H4 (cell line): ENCODE measurements around the gene NUDT8. TPM values are rescaled to one million over a fixed set of nuclear protein-coding genes. Genes with fewer than 3 reads are reported as not detected.
A peak's percentile ranks its signal among the peaks of the same experiment; 100 is the strongest.
"Not testable (repeated sequence)": the region's sequence is repeated elsewhere in the genome, so short reads cannot be mapped to it uniquely, and the experiment has no call there.

Experiments
- DNase-seq: peaks from one replicate; pipeline ENCODE4 v3.0.0-alpha.2; 2015; ENCODE audit warnings: low spot score
- total RNA-seq: library from RNA; depleted of rRNA; stranded (reverse); fragments of >200 nt; shearing (Covaris generic); gene quantifications from 2 replicates; pipeline ENCODE4 v1.2.3, GENCODE V29; 2014

Gene NUDT8
- total RNA-seq, 1 experiment from 2014 or later = 15.7 TPM

DNA sequence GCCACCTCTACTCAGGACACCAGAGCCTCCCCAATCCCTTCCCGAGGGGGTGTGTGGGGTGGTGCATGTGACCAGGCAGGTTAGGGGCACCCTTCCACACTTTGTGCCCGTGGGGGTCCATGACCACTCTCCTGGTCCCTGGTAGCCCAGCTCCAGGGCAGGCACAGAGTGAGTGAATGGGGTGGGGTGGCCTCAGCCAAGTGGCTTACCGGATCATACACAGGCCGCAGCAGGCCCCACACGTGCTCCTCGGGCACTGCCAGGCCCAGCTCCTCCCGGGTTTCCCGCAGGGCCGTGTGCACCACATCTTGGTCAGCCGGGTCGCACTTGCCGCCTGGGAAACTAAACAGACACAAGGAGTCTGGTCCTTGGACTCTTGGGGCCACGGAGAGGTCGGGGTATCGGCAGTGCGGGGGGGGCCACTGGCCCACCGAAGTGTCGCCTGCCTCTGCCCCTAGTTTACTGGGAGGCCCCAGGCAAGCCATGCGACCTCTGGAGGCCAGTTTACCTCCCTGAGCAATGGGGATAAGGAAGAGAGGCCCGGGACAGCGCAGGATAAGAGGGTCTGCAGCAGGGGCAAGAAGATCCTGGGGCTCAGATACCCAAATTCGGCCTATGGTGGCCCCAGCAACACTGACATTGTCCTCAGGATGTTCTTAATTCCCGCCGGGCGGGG is 889 bp downstream of the NUDT8 start:
- DNase-seq = no peak

DNA sequence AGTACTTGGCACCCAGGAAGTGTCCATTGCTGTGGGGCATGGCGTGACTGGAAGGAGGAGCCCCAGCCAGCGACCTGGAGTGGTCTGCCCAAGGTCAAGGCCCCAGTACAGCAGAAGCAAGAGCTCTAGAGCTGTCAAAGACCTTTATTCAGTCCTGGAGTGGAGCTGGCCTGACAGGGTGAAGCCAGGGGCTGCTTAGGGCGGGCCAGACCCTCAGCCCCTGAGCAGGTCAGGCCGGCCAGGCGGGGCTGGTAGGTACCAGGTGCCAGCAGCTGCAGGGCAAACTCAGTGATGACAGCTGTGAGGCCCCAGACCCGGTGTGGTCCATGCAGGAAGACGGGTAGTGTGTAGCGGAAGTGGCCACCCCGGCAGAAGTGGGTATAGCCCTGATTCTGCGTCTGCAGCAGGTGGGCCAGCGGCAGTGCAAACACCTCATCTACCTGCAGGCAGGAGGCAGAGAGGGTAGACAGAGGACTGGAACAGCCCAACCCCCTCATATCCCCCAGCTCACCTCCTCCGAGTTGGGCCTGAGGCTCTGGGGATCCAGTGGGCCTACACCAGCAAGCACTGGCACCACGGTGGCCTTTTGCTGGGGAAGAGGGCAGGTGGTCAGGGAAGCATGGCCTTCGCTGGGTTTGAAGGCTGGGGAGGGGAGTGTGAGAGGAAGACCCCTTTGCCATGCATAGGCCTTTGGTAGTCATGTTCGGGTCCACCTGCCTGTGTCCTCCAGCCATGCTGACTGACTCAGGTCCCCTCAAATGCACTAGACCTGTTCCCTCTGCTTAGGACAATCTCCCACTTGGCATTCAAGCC is 1.7 kb downstream of the NUDT8 start:
- no peak for DNase-seq

DNA sequence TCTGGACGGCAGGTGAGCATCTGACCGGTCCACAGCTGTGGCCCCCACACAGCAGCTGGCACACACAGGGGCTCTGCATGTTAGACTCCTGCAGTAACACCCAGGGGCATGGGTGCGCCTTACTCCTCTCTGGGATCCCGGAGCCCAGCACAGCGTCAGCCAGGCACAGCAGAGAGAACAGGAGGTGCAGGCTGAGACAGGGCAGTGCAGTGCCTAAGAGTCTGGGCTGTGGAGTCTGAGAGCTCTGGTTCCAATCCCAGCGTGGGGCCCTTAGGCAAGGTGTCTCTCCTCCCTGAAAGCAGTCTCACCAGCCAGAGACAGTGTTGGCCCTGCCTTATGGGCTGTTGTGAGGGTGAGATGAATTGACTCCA is 2.3 kb downstream of the NUDT8 start:
- DNase-seq = no peak

- DNase-seq = no peak
Measured at GRCh38 chr11:67626970-67627369, 2.8 kb downstream of the NUDT8 start.

GRCh38 chr11:67626131-67626833 is 3.5 kb downstream of the NUDT8 start:
- DNase-seq = not testable (repeated sequence)

- not testable (repeated sequence) for DNase-seq
Measured at GRCh38 chr11:67623795-67624194, 5.9 kb downstream of the NUDT8 start.

DNA sequence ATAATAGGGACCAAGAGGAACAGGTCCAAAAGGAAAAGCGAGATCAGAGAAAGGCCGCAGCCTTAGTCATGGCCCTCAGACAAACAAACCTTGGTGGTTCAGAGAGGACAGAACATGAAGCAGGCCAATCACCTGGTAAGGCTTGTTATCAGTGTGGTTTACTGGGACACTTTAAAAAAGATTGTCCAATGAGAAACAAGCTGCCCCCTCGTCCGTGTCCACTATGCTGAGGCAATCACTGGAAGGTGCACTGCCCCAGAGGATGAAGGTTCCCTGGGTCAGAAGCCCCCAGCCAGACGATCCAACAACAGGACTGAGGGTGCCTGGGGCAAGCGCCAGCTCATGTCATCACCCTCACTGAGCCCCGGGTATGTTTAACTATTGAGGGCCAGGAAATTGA is 6.8 kb downstream of the NUDT8 start:
- not testable (repeated sequence) for DNase-seq

GRCh38 chr11:67621928-67622327 is 7.8 kb downstream of the NUDT8 start:
- not testable (repeated sequence) for DNase-seq

DNA sequence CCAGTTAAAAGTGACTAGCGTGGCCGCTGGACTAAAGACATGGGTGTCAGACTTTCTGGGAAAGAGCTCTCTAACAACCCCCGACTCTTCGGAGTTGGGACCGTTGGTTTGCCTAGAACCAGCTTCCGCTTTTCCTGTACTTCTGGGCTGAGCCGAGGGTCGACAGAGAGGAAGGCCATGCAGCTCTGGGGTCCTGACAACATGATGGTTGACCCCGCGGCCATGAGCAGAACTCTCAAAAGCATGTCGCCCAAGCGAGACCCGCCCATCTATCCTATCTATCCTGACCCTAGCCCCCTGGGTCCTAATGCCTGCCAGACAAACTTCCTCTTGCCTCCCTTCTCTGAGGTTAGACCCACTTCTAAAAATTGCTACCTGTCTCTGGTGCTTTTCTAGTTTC is 9.1 kb downstream of the NUDT8 start:
- not testable (repeated sequence) for DNase-seq

DNA sequence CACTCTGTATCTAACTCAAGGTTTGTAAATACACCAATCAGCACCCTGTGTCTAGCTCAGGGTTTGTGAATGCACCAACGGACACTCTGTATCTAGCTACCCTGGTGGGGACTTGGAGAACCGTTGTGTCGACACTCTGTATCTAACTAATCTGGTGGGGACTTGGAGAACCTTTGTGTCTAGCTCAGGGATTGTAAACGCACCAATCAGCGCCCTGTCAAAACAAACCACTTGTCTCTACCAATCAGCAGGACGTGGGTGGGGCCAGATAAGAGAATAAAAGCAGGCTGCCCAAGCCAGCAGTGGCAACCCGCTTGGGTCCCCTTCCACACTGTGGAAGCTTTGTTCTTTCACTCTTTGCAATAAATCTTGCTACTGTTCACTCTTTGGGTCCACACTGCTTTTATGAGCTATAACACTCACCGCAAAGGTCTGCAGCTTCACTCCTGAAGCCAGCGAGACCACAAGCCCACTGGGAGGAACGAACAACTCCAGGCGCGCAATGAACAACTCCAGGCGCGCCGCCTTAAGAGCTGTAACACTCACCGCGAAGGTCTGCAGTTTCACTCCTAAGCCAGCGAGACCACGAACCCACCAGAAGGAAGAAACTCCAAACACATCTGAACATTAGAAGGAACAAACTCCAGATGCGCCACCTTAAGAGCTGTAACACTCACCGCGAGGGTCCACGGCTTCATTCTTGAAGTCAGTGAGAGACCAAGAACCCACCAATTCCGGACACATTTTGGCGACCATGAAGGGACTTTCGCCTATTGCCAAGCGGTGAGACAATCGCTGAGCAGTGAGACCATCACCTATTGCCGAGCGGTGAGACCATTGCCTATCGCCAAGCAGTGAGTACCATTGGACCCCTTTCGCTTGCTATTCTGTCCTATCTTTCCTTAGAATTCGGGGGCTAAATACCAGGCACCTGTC is 9.8 kb downstream of the NUDT8 start:
- not testable (repeated sequence) for DNase-seq

- DNase-seq = not testable (repeated sequence)
Measured at GRCh38 chr11:67618901-67619659, 10.7 kb downstream of the NUDT8 start.

- no peak for DNase-seq
Measured at GRCh38 chr11:67617243-67617953, 12.3 kb downstream of the NUDT8 start.

- DNase-seq = no peak
Measured at GRCh38 chr11:67616431-67617242, 13.1 kb downstream of the NUDT8 start.

GRCh38 chr11:67615728-67616430 is 13.9 kb downstream of the NUDT8 start:
- DNase-seq = no peak

DNA sequence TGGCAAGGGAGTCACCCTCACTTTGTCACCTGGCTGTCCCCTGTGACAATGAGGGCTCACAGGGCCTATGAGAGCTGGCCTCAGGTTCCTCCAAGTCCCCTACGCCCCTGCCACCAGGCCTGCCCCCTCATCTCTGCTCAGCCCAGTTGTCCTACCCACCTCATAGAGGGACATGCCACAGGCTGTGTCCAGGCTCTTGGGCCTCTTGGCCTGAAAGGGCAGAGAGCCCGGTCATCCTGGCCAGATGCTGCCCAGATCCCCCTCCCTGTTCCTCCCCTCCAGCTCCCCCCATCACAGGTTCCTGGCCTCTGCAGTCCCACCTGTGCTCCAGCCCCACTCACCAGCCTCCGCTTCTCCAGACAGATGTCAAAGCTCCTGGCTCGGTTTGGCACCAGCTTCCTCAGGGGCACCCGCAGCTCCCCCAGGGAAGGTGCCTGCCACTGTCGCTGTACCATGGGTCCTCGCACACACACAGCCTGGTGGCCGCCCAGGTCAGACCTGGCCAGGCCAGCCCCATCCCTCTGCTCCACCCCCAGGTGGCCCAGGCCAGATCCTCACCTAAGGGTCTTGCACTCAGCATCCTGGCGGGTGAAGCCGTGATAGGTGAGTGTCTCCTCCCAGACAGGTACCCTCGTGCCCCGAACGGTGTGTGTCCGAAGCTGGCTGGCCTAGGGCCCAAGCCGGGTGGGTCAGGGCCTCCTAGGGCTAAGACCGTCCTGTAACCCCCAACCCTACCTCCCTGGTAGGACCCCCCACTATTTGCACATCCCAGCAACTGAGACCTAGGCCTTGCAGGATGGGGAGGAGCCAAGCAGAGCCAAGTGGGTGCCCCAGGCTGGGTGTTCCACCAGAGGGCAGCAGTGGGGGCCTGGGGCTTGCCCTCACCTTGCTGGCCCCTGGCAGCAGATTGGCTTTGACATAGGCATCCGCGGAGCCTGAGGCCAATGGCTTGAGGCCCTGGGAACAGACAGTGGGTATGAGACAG is 14.7 kb downstream of the NUDT8 start:
- peak; percentile 22 for DNase-seq

GRCh38 chr11:67613960-67614715 is 15.6 kb downstream of the NUDT8 start:
- DNase-seq = peak; percentile 2
